DMS53 treated with DMSO at 0.1 percent for 48 hours (cell line): ENCODE data around the gene FAM153A.
"Not testable (repeated sequence)": the region's sequence is repeated elsewhere in the genome, so short reads cannot be mapped to it uniquely, and the experiment has no call there.

ENCODE experiments used
- DNase-seq: peaks from one replicate; lab custom pipeline; 2025; ENCODE audit not compliant: unreplicated experiment; lab: John Stamatoyannopoulos, UW

The FAM153A gene

GRCh38 chr5:177747354-177747753 lies 35.3 kb downstream of the FAM153A start:
- not testable (repeated sequence) for DNase-seq

GRCh38 chr5:177724858-177725257 lies 57.8 kb downstream of the FAM153A start:
- DNase-seq, result not testable (repeated sequence)

GRCh38 chr5:177723831-177724485 lies 58.7 kb downstream of the FAM153A start:
- not testable (repeated sequence) for DNase-seq

- not testable (repeated sequence) for DNase-seq
Observed at GRCh38 chr5:177722829-177723228, 59.9 kb downstream of the FAM153A start.

- DNase-seq, result not testable (repeated sequence)
Observed at GRCh38 chr5:177719989-177720388, 62.7 kb downstream of the FAM153A start.

GRCh38 chr5:177715423-177715822 lies 67.3 kb downstream of the FAM153A start:
- DNase-seq, result not testable (repeated sequence)

- not testable (repeated sequence) for DNase-seq
Observed at GRCh38 chr5:177696100-177696499, 86.6 kb downstream of the FAM153A start.

GRCh38 chr5:177695356-177695930 lies 87.3 kb downstream of the FAM153A start:
- not testable (repeated sequence) for DNase-seq

GRCh38 chr5:177694518-177694835 lies 88.2 kb downstream of the FAM153A start:
- DNase-seq, result not testable (repeated sequence)

GRCh38 chr5:177693671-177694517 lies 88.8 kb downstream of the FAM153A start:
- peak; percentile 72 for DNase-seq

GRCh38 chr5:177692969-177693368 lies 89.7 kb downstream of the FAM153A start:
- not testable (repeated sequence) for DNase-seq

- not testable (repeated sequence) for DNase-seq
Observed at GRCh38 chr5:177692507-177692906, 90.2 kb downstream of the FAM153A start.

GRCh38 chr5:177689011-177689610 lies 93.6 kb downstream of the FAM153A start:
- DNase-seq, result not testable (repeated sequence)

- not testable (repeated sequence) for DNase-seq
Observed at GRCh38 chr5:177688091-177688490, 94.6 kb downstream of the FAM153A start.

- DNase-seq, result not testable (repeated sequence)
Observed at GRCh38 chr5:177681920-177682319, 100.8 kb downstream of the FAM153A start.
